ENCODE results near the gene GPC6.

GRCh38 chr13:93698016-93698613 lies 471.5 kb downstream of the GPC6 start:
- TF ChIP-seq CTCF (IDR thresholded peaks at IDR 0.05; ENCODE audit: poor library complexity, severe bottlenecking), result no peak
- TF ChIP-seq REST (IDR thresholded peaks at IDR 0.05; ENCODE audit: borderline replicate concordance), result no peak
- no peak for TF ChIP-seq POLR2AphosphoS5 (IDR thresholded peaks at IDR 0.05)
- TF ChIP-seq TAF1 (IDR thresholded peaks at IDR 0.05; ENCODE audit: low read depth), result no peak

All from neural cell (in vitro differentiated cells).